Pulmonary artery endothelial cell (primary cell): ENCODE measurements around the gene DPAGT1. TPM values are rescaled to one million over a fixed set of nuclear protein-coding genes. Genes with fewer than 3 reads are reported as not detected.
"Not testable (repeated sequence)": the region's sequence is repeated elsewhere in the genome, so short reads cannot be mapped to it uniquely, and the experiment has no call there.

Experiments
- DNase-seq: peaks from one replicate; pipeline ENCODE4 v3.0.0-alpha.2; 2011; ENCODE audit warnings: low read depth, low spot score
- total RNA-seq: library from RNA; depleted of rRNA; stranded (reverse); fragments of >200 nt; gene quantifications from 2 replicates; pipeline ENCODE4 v1.2.3, GENCODE V29; 2014

The DPAGT1 gene
- total RNA-seq: 14.4 and 32.7 TPM in 2 replicates

- DNase-seq: peak; percentile 94
These were observed at the start of gene DPAGT1 for GRCh38 chr11:119101759-119102423. DPAGT1 (minus strand) TSS chr11:119101853; CDS start chr11:119101655, 198 bp downstream.

- no peak for DNase-seq
These were observed 48.2 kb upstream of the DPAGT1 start for GRCh38 chr11:119149786-119150275.

- no peak for DNase-seq
These were observed 47.5 kb upstream of the DPAGT1 start, which contains the start of gene ABCG4 for GRCh38 chr11:119149018-119149785. ABCG4 (plus strand) TSS chr11:119149052; CDS start chr11:119149966, 914 bp downstream.

GRCh38 chr11:119148720-119149017 lies 47.0 kb upstream of the DPAGT1 start:
- DNase-seq: no peak

GRCh38 chr11:119147604-119148333 lies 46.1 kb upstream of the DPAGT1 start:
- DNase-seq: no peak

- no peak for DNase-seq
These were observed 43.9 kb upstream of the DPAGT1 start for GRCh38 chr11:119145551-119145950.

GRCh38 chr11:119144825-119145486 lies 43.3 kb upstream of the DPAGT1 start:
- peak; percentile 32 for DNase-seq

- DNase-seq: not testable (repeated sequence)
These were observed 37.6 kb upstream of the DPAGT1 start for GRCh38 chr11:119139276-119139675.

GRCh38 chr11:119134389-119134978 lies 32.8 kb upstream of the DPAGT1 start:
- no peak for DNase-seq

GRCh38 chr11:119130662-119131061 lies 29.0 kb upstream of the DPAGT1 start:
- DNase-seq: no peak

GRCh38 chr11:119126675-119127268 lies 25.1 kb upstream of the DPAGT1 start:
- no peak for DNase-seq

GRCh38 chr11:119125821-119126220 lies 24.2 kb upstream of the DPAGT1 start:
- no peak for DNase-seq

GRCh38 chr11:119121811-119122124 lies 20.1 kb upstream of the DPAGT1 start:
- no peak for DNase-seq

- peak; percentile 97 for DNase-seq
These were observed 19.6 kb upstream of the DPAGT1 start, which contains the start of gene HINFP for GRCh38 chr11:119121008-119121810. HINFP (plus strand) TSS chr11:119121580; CDS start chr11:119126945, 5,365 bp downstream.

- DNase-seq: no peak
These were observed 19.0 kb upstream of the DPAGT1 start for GRCh38 chr11:119120639-119121007.

GRCh38 chr11:119118946-119119345 lies 17.3 kb upstream of the DPAGT1 start:
- DNase-seq: no peak

GRCh38 chr11:119118227-119118626 lies 16.6 kb upstream of the DPAGT1 start:
- DNase-seq: no peak

GRCh38 chr11:119117004-119117706 lies 15.5 kb upstream of the DPAGT1 start:
- no peak for DNase-seq

- no peak for DNase-seq
These were observed 14.9 kb upstream of the DPAGT1 start for GRCh38 chr11:119116601-119117000.
